SW480 (cell line): Measurements from ENCODE around the gene MPHOSPH10.
A peak's percentile ranks its signal among the peaks of the same experiment; 100 is the strongest.
"Not testable (repeated sequence)": the region's sequence is repeated elsewhere in the genome, so short reads cannot be mapped to it uniquely, and the experiment has no call there.

Source experiments
- DNase-seq: peaks from one replicate; pipeline ENCODE4 v3.0.0-alpha.2; 2016; ENCODE audit warnings: low spot score

Gene MPHOSPH10

DNA sequence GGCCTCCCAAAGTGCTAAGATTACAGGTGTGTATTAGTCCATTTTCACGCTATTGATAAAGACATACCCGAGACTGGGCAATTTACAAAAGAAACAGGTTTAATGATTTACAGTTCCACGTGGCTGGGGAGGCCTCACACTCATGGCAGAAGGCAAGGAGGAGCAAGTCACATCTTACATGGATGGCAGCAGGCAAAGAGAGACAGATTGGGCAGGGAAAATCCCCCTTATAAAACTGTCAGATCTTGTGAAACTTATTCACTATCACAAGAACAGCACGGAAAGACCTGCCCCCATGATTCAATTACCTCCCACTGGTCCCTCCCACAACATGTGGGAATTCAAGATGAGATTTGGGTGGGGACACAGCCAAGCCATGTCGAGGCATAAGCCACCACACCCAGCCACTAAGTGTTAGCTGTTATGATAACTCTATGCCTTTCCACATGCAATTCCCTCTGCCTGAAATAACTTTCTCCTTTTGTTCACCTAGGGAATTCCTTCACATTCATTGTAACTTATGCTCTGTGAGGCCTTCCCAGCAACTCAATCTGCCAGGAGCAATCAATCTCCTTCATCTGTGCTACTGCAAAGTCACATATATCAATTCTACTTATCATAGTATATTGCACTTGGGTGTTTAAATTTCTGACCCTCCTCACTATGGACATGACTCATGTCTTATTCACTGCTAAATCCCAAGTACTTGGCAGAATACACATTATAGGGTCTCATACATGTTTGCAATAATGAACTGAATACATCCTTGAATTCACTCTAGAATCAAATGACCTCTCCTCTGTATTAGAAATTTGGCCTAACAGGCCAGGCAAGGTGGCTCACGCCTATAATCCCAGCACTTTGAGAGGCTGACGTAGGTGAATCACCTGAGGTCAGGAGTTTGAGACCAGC lies 7.8 kb upstream of the MPHOSPH10 start:
- DNase-seq: no peak

DNA sequence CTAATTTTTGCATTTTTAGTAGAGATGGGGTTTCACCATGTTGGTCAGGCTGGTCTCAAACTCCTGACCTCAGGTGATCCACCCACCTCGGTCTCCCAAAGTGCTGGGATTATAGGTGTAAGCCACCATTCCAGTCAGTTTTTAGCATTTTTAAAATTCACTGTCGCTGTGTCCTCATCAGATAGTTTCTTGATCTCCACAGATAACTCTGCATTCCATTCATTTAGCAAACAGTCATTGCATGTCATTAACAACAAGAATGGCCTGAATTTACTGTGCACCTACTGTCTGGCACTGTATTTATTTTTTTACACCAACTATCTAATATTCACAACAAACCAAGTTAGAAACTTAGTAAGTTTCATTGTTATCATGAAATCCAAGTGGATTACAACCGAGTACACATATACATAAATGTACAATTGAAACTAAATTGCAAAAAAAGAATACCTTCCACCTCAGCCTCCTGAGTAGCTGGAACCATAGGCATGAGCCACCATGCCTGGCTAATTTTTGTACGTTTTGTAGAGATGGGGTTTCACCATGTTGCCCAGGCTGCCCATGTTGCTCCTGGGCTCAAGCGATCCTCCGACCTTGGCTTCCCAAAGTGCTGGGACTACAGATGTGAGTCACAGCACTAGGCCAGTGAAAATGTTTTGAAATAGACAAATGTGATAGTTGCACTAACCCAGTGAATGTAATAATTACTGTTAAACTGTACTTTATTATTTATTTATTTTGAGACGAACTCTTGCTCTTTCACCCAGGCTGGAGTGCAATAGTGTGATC lies 4.7 kb upstream of the MPHOSPH10 start:
- no peak for DNase-seq

DNA sequence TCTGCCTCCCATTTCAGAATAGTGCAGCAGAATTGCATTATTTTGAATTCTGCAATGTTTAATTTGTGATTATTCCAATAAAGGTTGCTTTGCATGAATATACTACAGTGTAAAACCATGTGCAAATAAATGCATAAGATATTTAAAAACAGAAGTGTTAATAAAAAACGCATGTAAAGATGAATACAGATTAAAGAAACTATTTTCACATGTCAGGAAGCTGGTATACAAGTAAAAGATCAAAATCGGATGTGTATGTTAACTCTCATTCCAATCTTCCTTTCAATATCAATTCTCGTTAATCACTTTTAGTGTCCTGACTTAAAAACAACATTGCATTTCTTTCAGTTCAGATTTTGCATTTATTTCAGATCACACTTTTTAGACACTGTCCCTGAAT lies 3.5 kb upstream of the MPHOSPH10 start:
- no peak for DNase-seq

DNA sequence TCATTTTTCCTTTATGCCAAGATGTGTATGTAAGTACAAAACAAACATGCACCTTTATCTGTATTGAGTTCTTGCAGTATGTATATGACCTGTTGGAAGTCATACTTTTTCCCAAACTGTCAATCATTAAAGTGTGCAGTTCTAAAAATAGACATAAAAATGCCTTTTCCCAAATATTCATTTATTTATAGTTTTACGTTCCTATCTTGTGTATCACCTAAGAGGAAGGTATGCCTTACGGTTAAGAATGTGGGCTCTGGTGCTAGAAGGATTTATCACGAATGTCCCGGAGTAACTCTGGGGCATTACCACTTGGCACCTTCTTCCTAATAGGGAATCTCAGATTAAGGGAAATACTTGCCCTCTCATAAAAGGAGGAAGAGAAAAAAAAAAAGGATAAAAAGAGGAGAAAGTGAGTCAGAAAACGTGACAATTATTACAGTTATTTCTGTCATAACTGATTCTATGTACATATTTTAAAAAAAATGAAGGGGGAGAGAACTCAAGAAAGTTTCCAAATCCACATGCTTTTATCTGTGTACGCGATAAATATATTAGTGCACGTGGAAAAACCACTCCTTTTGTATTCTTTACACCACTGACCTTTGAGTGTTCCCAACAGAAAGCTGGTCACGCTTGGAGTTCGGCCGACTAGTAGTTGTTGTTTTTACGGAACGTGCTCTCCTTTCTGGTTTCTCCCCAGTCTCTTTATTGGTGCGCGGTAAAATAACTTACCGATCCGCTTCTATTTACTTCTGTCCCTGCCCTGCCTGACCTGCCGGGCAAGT lies 1.1 kb upstream of the MPHOSPH10 start:
- DNase-seq: peak; percentile 12

DNA sequence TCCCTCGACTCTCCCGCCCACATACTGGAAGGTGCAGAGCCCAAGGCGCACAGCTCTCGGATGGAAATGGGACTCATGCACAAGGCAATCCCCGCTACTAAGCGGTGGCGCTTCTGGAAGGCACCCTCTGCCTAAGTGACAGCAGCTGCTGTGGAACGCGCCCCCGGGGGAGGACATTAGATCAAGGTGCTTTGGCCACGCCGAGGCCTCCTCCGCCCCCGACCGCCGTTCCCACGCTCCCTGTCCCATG lies 607 bp upstream of the MPHOSPH10 start:
- DNase-seq: peak; percentile 85

DNA sequence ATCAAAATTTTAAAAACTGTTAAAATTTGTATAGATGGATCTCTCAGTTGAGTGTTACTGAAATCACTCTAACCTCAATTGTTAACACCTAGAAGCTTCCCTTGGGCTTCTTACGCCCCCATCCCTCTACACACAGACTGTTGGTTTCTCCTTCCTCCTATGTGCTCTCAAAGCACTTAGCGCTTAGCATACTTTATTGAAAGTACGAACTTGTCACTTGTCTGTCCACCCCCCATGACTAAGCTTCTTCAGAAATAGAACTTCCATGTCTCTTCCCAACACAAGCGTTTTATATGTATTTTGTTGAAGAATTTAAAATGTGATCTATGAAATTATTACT lies 441 bp downstream of the MPHOSPH10 start:
- peak; percentile 47 for DNase-seq

DNA sequence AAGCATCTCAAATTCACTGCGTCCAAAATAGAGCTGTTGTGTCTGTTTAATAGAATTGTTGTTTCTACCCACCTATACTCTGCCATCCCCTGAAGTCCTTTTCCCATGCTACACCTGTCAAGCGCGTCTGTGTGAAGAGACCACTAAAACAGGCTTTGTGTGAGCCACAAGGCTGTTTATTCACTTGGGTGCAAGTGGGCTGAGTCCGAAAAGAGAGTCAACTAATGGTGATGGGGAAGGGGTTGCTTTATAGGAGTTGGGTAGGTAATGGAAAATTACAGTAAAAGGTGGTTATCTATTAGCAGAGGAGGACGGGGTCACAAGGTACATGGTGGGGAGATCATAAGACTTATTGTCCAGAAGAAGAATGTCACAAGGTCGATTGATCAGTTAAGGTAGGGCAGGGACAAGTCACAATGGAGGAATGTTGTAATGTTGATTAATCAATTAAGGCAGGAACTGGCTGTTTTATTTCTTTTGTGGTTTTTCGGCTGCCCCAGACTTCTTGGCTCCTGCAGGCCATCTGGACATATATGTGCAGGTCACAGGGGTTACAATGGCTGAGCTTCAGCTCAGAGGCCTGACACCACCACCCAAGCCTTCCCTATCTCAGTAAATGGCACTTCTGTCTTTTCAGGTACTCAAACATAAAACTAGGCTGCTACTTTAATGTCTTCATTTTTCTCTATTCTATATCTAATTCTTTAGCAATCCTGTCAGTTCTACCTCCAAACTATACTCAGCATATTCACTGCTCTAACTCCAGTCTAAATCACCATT lies 1.1 kb downstream of the MPHOSPH10 start:
- DNase-seq: not testable (repeated sequence)

DNA sequence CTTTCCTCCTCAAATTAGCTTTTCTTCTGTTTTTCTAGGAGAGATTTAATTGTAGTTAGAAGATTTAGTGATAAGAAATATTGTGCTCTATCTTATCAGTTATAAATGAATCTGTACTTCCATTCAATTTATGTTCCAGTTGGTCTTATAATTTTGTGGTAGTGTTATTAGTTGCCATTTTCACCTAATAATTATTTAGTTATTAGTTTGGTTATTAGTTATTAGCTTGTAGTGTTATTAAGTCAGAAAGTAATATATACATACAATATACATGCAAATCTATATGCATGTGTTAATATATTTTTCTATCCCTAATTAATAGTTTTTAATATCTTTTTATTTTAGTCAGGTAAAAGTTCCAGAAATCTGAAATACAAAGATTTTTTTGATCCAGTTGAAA lies 3.2 kb downstream of the MPHOSPH10 start:
- no peak for DNase-seq

DNA sequence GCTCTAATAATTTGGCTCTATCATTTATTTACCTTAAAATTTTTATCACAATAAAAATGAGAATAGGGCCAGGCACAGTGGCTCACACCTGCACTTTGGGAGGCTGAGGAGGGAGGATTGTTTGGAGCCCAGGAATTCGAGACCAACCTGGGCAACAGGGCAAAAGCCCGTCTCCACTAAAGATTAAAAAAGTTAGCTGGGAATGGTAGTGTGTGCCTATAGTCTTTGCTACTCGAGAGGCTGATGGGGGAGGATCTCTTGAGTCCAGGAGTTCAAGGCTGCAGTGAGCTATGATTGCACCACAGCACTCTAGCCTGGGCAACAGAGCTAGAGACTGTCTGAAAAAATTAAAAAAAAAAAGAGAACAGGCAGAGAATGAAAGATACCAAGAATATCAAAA lies 5.7 kb downstream of the MPHOSPH10 start:
- no peak for DNase-seq

DNA sequence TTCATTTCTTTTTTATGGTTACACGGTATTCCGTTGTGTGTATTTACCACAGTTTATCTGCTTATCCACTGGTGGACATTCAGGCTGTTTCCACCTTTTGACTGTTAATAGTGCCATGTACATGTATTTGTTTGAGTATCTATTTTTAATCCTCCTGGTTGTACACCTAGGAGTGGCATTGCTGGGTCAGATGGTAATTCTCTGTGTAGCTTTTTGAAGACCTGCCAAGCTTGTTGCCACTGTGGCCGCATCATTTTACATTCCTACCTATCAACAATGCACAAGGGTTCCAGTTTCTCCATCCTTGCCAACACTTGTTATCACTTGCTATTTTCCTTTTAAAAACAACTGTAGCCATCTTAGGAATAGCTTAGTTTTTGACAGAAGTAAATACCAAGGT lies 13.3 kb downstream of the MPHOSPH10 start:
- no peak for DNase-seq

DNA sequence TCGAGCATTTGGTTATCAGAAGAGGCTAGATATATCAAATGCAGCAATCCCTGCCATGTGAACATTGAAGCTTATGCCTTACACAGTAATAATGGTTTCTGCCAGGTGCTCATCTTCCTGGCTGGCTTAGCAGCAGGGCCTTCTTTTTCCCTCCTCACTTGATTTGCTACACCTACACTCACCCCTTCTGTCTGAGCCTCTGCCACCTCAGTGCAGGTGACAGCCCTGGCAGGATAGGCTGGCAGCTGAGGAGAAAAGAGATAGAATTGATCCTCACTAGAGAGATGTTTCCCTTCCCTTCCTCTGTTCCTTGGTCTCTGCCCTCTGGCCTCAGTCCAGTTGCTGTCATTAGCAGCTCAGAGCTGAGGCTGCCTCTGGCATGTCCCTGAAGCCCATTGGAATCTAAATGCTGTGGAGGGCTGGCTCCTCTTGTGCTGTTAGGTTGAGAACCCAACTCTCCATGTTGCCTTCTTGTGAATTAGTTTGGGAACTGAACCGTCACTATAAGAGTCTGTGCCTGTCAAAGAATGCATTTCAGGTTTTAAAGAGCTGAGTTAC lies 18.2 kb downstream of the MPHOSPH10 start:
- no peak for DNase-seq

DNA sequence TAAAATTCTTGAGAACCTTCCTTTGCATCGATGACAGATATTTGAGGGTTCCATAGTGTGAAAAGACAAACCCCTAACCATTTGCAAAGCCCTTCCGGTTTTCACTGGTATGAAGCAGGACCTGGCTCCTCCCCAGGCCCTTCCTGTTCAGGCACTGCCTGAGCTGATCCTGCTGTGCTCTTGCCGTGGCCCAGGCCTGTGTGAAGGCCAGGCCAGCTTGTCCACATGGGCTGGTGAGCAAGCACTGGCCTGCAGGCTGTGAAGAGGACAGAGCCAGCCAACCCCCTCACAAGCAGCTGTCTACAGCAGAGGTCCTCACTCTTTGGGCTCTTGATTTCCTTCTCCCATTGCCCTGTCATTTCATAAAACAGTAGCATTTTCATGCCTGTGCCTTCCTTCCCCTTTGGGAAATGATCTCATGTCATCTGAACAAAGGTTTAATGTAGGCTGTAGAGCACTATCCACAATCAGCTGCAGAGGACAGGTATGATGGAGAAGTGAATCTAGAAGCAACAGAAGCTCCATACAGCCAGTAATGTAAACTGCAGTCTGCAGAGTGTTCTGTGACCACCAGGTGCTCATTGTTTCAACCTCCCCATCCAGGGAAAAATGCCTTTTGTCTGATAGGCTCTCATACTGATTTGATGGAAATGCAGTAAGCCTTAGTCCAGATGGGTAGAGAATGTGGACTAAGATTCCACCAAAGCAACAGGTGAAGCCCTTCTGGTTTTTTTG lies 19.8 kb downstream of the MPHOSPH10 start:
- no peak for DNase-seq

DNA sequence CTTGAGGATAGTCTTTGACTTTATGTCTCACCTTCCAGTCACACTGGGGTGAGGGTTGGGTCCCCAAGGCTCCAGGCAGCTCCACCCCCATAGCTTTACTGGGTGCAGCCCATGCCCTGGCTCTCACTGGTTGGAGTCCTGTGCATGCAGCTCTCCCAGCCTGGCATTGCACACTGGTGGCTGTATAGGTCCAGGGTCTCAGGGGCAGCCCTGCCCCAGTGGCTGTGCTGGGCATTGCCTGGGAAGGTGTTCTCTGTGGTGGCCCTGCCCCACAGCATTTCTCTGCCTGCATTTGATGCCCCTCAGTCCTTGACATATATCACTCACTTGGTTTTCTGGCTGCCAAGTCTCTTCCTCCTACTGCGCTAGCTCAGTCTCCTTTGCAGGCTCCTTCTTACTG lies 21.2 kb downstream of the MPHOSPH10 start:
- no peak for DNase-seq

DNA sequence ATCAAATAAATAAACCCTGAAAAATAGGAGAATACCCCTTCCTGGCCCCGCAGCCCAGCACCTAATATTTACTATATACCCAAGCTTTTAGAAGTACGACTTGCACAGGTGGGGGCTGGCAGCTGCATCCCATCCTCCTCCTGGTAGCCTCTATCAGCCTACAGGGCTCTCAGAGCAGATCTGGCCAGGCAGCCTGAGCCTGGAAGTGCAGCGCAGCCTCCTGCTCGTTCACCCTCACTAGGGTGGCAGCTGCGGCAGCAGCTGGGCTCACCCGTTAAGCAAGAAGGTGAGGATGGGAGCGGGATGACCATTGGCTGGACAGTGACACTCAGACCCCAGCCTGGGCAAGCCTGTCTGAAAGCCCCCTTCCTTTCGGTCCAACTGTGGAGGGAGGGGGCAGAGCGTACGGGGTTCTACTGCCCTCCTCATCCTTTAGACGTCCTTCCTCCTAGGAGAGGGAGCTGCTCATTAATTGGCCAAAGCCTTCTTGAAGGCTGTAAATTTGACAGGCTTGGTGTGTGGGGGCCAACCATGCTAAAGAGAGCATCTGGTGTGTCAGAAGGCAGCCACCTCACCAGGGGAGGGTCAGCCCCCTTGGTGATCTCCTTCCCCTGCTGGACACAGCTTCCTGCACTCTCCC lies 23.3 kb downstream of the MPHOSPH10 start:
- no peak for DNase-seq

DNA sequence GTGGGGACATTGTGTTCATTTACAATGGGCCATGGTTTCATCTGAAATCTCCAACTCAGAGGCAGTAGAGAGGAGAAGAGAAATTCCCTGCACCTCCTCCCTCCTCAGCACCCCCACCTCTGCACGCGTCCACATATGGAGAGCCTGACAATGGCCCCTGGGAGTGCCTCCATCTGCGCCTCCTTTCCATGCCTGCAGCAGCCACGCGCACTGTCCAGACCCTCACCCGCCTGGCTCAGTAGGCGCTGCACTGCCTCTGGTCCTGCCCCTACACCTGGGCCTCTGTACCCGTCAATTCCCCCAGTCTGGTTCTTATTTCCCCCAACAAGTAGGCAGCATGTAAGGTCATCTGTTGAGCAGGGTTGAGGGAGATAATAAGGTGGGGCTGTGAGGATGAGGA lies 23.8 kb downstream of the MPHOSPH10 start:
- no peak for DNase-seq

DNA sequence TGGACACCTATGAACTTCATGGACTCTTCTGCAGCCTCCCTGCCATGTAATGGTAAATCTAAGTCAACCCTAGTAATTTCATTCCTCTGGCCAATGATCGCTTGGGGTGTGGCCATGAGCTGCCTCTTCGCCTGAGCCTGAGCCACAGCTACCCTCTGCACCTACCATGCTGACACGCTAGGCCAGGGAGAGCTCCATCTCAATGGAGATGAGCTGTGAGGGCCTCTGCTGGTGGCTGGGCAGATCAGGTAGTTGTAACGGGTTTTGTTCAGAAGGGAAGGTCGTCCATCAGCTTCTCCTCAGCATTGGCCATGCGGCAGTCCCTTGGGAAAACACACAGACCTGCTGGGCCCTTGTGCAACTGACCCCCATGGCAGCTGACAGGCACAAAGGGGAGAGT lies 24.4 kb downstream of the MPHOSPH10 start:
- DNase-seq: peak; percentile 28

DNA sequence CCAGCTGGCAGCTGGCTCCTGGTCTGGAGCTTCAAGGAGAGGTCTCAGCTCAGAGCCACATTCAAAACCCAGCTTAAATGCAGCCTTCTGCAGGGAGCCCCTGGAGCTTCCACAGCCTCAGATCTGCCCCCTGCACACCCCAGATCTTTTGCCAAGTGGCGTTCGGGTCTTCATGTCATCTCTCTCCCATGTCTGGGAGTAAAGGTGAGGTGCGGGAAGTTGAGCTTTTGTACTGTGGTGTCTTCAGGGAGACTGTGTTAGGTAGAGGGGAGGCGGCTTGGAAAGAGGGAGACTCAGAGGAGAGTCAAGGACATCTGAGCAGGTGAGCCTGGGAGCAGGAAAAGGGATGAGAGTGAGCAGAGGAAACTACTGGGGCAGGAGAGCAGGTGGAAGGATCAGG lies 25.4 kb downstream of the MPHOSPH10 start:
- DNase-seq: no peak

DNA sequence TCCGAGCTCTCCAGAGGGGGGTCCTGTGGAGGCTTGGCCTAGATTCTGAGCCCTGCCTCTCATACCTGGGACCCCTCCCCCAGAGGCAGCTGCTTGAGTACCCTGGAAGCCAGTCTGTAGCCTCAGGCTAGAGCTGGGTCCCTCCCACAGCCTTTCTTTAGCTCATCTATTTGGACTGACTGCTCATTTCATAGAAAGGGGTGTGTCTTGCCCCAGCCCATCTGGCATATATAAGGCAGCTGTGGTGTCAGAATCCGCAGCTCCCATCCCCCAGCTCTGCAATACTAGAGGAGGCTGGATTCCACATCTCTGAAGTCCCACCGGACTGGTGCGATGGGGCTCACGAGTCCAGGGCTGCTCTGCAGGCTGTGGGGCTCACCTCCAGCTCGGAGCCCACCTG lies 26.1 kb downstream of the MPHOSPH10 start:
- DNase-seq: no peak

DNA sequence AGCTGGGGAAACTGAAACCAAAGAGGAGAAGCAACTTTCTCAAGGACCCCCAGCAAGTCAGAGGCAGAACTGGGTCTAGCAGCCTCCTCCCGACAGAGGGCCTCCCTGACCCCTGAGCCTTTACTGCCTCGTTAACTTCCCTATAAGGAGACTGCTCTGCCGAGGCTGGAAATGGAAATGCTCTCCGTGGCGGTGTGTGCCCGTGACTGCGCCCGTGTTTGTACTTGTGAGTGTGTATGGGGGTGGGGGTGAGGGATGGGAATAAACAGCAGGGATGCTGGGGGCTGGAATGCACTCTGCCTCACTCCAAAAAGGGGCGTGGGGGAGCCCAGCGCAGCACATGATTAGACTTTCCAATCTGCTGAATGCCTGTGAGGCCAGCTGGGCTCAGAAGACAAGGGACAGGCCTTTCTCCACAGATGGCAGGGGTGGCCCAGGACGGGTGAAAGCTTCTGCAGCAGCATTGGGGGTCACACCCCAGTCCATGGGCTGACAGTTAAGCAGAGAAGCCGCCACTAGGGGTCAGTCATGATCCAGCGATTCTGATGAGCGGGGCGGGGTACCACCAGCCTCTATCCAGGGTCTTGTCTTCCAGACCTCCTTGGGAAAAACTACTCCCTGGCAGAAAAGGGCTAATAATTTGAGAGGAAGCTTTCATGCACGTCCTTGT lies 26.8 kb downstream of the MPHOSPH10 start:
- DNase-seq: peak; percentile 25

DNA sequence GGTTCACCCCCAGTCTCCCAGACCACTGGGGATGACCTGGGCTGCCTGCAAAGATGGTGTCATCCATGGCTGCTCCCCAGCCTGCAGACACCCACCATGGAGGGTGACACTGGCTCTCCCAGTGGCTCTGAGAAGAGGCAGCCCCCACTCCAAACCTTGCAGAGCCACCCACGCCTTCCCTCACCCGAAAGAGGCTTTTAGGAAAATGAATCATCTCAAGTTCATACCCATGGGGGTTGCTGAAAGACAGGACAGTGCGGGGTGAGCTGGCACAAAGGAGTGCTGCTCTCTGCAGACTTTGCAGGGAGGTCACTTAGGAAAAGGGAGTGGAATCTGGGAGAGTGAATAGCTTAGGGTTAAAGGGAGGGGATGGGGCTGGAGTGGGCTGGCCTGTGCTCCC lies 36.4 kb downstream of the MPHOSPH10 start:
- no peak for DNase-seq
